Activated CD8-positive, alpha-beta memory T cell treated with anti-CD3 and anti-CD28 coated beads for 4 hours (primary cell): ENCODE data around the gene MAP3K7CL.
"Not testable (repeated sequence)": the region's sequence is repeated elsewhere in the genome, so short reads cannot be mapped to it uniquely, and the experiment has no call there.

Experiments used
- DNase-seq, 2 donors: peaks; one replicate each; pipeline ENCODE4 v3.0.0-alpha.2; 2020; ENCODE audit warnings: low read depth in 2 of 2

MAP3K7CL gene

DNA sequence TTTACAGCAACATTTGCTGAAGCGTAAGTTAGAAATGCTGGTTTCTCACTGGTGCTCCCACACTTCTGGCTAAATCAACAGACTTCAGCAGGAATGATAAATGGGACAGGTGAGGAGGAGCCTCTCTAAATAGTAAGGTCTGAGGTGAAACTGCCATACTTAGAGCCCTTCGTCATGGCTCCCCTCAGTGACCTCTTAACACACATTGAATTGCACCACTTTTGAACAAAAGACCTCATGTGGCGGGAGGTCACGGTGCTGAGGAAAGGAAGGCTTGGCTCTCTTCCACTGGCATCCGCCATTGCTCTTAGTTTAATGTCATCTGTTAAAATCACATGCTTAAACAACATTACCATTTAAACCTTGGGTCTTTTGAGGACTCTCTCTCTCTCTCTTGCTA lies 3.4 kb downstream of the MAP3K7CL start:
- no peak for DNase-seq

DNA sequence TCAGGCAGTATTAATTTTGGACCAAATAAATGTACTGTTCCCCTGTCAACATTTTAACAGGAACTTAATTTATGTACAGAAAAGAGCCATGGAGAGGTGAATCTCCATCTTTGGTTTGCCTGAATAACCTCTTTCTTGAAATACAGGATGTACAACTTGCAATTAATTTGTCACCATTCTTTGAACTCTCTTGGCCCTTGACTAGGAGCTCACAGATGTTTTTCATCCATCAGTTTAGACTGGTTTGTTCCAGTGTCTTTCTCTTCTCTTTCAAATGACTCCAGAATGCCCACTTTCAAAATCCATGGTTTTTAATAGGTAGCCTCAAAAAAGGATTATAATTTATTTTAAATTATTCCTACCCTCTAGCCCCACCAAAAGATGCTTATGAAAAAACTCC lies 5.0 kb downstream of the MAP3K7CL start:
- DNase-seq, result no peak

DNA sequence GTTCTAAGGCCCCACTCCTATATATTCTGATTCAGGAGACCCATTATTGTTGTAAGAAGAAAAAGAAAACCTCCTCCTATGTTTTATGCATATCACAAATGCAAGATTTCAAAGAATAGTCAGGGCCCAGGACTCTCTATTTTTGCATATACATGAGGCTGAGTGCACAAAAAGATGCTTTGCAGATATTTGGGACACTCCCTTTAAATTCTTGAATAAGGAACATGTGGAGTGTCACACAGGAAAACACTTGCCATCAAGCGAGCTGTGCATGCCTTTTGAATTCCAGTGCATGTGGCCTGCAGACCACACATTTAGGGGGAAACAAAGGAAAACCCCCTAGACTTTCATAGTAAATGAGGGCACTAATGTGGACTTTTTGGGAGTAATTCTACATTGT lies 5.6 kb downstream of the MAP3K7CL start:
- DNase-seq, result no peak

DNA sequence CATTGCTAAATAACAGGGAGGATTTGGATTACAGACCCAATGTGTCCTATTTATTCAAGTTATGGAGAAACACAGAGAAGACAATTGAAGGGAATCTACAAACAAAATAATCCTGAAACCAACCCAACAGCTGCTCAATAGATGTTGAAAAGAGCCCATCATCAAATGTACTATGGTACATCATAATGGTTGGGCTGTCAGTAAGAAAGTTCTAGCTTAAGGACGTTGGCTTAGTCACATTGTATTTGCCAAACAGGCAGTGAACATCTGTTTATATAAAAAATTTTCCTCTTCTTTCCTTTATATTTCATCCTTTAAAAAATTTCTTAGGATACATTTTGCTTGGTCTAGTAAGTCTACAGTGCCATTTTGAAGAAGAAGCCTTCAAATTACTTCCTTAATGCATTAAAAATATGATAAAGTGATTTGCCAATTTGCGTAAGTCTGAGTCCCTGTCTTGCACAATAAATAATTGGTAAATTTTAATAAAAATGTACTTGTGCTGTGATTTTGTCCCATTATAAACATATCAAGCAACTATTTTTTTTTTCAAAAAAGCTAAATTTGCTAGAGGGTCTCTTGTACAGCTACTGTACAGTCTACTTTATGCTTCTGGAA lies 14.4 kb downstream of the MAP3K7CL start:
- no peak for DNase-seq

DNA sequence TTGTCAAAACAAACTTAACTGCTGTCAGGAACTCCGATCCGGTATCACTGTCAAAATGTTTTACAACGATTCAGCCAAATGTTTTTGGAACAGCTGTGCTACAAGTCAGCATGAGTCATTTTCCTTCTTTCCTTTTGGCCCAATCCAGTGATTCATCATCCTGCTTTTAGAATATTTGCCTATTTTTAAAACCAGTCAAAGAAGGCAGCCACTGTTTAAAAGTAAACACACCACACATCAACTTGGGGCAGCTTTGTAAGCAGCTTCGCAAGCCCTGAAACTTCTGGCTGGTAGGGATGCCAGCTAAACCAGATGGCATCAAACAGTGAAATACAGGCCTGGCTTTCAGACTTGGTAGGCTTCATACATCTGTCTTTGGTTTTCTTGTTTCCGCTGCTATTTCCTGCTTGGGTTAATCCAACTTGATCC lies 14.9 kb downstream of the MAP3K7CL start:
- no peak for DNase-seq

DNA sequence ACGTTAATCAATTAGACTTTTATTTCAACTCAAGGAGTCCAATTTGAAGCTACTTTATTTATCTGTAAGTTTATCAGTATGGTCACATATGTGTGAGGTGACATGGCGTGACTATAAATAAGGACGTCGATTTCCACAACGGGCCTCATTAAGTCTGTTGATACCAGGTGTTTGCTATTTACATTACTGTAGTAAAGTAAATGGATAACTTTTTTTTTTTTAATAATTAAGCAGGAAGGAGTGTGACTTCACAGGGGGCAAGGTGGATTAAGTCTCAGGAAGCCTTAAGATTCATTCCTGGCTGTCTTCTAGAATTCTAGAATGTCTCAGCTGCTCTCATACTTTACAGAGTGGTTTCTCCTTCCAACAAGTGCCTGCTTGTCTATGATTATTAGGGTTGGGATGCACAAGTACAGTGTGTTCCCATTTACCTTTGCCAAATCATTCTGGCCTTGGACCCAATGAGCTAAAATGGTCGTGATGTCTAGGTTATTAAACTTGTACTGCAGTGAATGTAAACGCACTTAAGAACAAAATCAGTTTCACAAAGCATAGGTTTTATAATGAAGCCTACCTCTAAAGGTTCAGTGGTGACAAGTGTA lies 15.5 kb downstream of the MAP3K7CL start:
- DNase-seq, result no peak

DNA sequence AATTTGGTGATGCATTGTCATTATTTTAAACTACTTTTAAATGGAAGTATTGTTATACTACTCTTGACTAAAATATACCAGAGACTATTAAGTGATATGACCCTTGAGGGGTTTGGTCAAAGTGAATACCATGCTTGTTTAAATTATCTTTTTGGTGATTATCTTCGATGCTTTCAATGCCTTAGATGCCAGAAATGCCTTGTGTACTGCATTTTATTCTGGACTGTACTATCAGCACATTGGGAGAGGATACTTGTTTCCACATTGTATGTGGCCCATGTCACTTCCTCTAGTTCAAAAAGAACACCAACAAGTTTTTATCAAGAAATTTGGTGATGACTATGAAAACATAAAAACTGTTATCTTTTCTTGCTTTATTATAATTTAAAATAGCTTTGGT lies 16.3 kb downstream of the MAP3K7CL start:
- DNase-seq, result no peak

DNA sequence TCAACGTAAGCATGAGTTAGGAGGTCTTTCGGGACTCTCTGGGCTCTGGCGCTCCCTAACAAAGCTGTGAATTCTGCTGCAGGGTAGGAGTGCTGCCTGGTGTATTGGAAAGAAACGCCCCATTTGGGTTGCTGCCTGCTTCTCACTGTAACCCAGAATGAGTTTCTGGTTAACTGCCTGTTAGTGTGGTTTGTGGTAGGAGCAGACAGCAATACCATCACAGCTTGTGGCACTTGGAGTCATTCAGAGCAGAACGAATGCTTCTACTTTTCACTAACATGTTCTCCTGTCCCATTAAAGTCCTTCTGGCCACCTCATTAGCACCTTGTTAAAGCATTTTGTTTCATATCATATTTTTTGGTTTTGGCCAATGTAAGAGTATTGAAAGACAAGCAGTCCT lies 18.1 kb downstream of the MAP3K7CL start:
- DNase-seq, result no peak

DNA sequence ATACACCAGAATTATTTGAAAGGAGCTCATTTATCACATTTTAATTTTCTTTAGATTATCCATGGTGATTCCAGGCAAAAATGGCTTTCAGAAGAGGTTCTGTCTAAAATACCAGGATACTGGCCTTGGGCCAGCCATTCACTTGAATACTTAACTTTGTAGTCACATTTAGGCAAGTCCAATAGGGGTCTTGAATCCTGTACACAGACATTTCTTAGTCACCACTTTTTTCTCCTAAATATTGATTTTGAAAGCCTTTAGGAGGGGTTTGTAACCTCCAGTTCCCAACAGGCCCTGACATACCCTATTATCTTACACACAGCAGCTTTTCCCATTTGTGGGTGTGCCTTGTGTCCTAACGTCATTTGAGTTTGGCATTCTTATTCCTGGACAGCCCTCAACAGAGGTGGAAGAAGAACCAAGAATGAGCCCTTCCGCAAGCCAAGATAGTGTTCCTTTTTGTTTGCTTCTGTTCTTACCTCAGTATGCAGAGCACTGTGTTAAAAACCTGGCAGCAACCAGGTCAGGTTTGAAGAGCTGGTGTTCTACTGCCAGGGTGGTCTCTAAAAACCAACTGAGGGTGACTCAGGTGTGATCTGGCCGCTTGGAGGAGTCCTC lies 19.5 kb downstream of the MAP3K7CL start:
- DNase-seq, result no peak

DNA sequence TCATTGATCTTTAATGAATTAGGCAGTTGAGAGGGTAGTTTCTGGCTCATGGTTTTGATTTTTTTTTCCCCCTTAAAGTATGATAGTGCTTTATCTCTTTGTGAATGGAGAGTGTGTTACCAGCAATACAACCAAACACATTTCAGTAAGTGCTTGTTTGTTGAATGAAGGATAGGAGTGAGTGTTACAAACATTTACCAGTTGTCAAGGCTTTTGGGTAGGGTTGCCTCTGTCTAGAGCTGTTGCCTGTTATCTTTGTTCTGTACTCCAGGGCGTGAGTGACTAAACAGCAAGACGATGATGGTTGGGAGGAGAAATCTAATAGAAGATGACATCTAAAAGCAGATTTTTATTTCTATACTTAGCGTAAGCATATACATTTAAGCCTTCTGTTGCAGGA lies 21.5 kb downstream of the MAP3K7CL start:
- DNase-seq, result no peak

DNA sequence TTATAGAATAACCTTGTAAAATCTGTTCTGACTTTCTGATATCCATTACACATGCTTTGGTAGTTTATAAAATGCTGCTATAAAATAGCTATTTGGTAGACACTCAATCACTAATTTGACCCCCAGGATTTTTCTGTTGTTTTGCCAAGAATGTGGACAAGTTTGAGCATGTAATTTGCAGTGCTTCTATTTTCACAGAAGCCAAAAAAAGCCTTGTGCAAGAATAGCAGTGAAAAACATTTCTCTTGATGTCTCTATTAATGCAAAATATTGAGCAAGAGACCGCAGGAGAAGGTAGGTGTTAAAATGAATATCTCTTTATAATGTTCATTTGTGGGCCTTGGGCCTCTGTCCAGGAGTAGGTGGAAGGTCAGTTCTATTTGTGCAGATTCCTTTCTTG lies 22.5 kb downstream of the MAP3K7CL start:
- DNase-seq, result no peak

DNA sequence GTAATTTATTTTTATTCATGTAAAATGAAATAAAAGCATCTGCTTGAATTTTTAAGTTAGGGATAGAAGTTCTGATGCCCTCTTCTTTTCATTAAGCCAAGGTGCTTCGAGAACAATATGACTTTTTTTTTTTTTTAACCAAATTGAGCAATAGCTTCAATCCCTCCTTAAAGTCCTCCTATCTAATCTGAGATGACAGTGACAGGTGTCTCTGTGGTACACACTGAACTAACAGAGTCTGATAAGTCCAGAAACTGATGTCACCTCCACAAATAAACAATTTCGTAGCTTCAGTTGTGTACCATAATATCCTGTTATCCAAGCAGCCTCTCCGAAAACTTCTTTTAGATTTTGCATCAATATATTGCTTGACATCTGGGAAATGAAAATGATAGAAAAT lies 23.8 kb downstream of the MAP3K7CL start:
- DNase-seq, result no peak

DNA sequence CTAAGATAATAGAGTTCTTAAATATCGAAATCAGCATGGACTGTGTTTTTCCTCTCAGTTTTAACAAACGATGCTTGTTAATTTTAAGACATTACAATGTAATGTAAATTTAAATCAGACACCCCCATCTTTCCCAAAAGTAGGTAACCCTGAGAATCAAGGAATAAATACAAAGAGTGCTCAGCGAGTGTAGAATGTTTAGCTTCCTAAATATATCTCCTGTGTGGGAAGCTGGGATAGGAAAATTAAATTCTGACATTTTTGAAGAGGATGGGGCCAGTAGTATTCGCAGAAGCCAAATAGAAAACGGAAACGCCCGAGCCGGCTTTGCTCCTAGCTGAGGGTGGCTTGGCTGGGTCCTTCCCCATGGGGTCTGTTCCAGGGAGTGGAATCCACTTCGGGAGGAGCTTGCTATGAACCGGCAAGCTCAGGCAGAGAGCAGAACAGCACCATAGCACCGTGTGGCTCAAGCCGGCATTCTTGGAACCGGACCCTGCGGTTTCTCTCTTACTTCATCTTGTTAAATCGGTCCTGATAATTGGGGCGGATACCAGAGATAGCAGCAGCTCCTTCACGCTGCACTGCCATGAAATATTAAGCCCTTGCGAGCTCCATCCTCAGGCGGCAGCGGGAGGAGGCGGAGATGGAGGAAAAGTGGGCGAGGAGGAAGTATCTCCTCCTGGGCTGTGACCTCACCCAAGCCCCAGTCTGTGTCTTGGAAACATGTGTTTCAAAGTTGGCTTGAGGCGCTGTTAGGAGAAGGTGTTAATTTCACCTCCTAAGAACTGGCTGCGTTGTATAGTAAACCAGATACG lies 24.9 kb downstream of the MAP3K7CL start:
- no peak for DNase-seq

DNA sequence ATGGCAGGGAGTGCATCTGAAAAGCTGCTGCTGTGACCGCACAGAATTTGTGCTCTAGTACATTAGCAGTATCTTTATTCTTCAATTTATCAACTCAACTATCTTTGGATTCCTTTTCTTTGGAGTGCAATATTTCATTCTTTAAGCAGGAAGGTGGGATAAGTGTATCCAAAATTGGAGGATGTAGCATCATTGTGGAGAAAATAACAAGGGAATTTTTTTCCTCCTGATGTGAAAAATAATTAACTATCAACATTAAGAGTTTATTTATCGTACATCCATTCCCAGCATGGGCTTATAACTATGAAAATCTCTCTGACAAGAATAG lies 25.5 kb downstream of the MAP3K7CL start:
- DNase-seq, result no peak

DNA sequence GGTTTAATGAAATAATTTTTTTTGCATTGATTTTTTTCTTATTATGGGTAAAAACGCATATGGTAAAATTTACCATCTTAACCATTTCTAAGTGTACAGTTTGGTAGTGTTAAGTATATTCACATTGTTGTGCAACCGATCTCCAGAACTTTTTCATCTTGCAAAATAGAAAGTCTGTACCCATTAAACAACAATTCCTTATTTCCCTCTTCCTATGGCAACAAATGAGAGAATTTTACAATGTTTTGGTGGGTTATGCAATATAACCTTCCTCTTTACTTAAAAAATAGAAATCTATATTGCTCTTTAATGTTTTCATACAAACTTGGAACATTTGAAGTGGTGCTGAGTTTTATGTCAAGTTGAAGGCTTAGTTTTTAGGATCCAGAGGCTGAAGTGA lies 26.6 kb downstream of the MAP3K7CL start:
- no peak for DNase-seq

DNA sequence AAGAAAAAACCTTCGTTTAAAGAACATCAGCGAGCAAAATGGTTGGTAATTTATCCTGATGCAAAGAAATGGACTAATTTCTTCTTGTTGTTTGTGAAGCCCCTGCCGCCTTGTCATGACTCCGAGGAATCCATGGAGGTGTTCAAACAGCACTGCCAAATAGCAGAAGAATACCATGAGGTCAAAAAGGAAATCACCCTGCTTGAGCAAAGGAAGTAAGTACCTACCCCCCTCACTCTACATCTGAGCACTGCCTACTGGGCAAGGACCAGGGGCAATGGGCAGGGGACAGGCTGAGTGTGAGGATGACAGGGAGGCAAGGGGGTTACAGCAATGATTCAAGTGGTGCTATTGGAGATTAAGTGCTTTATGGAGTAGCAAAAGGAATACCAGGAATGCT lies 29.4 kb downstream of the MAP3K7CL start:
- no peak for DNase-seq

DNA sequence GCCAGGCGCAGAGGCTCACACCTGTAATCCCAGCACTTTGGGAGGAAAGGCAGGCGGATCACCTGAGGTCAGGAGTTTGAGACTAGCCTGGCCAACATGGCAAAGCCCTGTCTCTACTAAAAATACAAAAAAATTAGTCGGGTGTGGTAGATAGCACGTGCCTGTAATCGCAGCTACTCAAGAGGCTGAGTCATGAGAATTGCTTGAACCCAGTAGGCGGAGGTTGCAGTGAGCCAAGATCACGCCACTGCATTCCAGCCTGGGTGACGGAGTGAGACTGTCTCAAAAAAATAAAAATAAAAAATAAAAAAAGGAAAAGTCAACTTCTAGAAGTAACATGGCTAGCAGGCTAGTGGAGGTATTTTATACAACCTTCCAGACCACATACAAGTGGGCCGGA lies 32.4 kb downstream of the MAP3K7CL start:
- not testable (repeated sequence) for DNase-seq

DNA sequence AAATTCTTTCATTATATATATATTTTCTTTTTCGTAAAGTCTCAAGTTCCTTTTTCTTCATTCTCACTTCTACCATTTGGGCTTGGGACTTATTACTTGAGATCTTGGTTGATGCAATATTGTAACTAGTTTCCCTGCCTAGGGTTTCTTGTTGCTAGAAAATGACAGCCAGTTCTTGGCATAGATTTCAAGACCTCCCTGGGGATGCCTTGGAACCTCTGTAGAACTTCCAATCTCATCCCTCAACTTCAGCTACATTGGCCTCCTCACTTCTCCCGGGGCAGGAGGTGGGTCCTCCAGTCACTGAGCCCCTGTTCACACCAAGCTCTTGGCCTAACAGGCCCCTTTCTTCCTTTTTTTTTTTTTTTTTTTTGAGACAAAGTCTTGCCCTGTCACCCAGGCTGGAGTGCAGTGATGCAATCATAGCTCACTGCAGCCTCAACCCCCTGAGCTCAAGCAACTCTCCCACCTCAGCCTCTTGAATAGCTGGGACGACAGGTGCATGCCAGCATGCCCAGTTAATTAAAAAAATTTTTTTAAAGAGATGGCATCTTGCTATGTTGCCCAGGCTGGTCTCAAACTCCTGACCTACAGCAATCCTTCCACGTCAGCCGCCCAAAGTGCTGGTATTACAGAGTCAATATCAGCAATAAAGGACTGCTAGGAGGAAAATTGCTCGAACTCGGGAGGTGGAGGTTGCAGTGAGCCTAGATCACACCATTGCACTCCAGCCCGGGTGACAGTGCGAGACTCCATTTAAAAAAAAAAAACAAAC lies 33.1 kb downstream of the MAP3K7CL start:
- no peak for DNase-seq

DNA sequence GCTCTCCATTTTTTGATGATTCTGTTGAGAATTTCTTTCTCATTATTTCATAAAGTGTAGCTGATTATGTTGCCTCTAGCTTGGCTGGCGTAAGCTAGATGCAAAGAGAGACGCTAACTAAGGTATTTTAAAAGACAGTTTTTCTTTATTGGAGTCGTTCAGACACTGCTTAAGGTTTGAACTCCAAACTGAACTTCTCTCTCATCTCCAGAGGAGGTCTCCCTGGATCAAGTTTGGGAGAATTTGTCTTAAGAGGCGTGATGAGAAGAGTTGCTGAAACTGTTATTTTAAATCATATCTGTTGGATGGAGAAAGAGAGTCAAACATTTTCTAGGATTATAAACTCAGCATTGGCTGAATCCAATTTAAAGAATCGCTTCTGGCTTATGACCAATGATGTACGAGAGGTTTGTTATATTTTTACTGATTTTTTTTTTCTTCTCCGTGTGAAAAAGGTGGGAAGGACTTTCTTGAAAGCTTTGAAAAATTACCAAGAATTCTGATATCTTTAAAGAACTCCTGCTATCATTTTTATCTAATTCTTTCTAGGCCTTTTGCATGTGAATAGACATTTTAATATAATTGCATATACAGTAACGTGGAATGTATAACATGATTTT lies 34.0 kb downstream of the MAP3K7CL start:
- DNase-seq, result no peak

DNA sequence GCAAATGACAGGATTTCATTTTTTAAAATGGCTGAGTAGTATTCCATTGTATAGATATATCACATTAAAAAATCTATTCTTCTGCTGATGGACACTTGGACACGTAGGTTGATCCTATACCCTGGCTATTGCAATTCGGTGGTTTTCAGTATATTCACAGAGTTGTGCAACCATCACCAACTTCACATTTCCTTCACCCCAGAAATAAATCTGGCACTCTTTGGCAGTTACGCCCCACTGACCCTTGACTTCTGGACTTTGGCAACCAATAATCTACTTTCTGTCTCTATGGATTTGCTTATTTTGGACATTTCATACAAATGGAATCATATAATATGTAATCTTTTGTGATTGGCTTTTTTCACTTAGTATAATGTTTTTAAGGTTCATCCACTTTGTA lies 35.9 kb downstream of the MAP3K7CL start:
- DNase-seq, result no peak

DNA sequence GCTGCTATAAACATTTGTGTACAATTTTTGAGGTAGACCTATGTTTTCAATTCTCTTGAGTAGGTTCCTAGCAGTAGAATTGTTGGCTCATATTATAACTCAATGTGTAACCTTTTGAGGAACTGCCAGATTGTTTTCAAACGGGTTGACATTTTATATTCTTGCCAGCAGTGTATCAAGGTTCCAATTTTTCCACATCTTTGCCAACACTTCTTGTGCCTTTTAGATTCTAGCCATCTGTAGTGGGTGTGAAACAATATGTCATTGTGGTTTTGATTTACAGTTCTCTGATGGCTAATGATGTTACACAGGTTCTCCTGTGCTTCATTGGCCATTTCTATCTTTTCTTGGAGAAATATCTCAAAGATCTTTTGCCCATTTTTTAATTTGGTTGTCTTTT lies 36.4 kb downstream of the MAP3K7CL start:
- DNase-seq, result no peak

DNA sequence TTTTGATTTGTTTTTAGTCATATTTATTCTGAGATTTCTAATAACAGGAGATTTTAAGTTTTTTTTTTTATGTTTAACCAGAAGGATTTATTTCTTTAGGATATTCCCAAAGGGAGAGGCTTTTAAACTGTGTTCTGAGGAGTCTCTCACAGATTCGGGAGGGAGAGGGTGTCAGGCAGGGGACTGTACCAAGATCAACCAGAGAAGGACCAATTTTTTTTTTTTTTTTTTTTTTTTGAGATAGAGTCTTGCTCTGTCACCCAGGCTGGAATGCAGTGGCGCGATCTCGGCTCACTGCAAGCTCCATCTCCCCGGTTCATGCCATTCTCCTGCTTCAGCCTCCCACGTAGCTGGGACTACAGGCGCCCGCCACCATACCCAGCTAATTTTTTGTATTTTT lies 37.0 kb downstream of the MAP3K7CL start:
- DNase-seq, result not testable (repeated sequence)
